Right ventricle myocardium superior (tissue), 1 donor: ENCODE results near the gene ANKRD65. TPM values are rescaled to one million over a fixed set of nuclear protein-coding genes. Genes with fewer than 3 reads are reported as not detected.
A peak's percentile ranks its signal among the peaks of the same experiment; 100 is the strongest.
"Not testable (repeated sequence)": the region's sequence is repeated elsewhere in the genome, so short reads cannot be mapped to it uniquely, and the experiment has no call there.

Experiments used
- ATAC-seq: fragments of 200-7000 bp; cut with Tn5 transposase; one replicate; pipeline ENCODE4 v1.9.1; 2020; ENCODE audit warnings: mild to moderate bottlenecking; ENCODE audit not compliant: poor library complexity
- DNase-seq: peaks from one replicate; pipeline ENCODE4 v3.0.0-alpha.2; 2020
- intact Hi-C: fragments of 100-400 bp; cut with DNase I; formaldehyde crosslinking; loops from one replicate; pipeline ENCODE4 v1.11.2; 2022
- total RNA-seq: library from RNA; stranded (reverse); fragmentation: NEBNext Ultra II Directional; extraction: Animal tissue kit (Norgen Biotek cat#: 25700); gene quantifications from one replicate; pipeline ENCODE4 v1.2.1, GENCODE V29; 2021
- donor health status: DM: no; HTN: yes; CAD: no; lungs with severe emphysema.

The ANKRD65 gene
- total RNA-seq, 1 donor from 2014 or later = 1.8 TPM

- intact Hi-C loops, ATAC-seq, DNase-seq: not testable (repeated sequence)
Observed at GRCh38 chr1:1385339-1385738, 35.7 kb downstream of the ANKRD65 start.

- DNase-seq (no peak), ATAC-seq (no peak)
- intact Hi-C loops = no loop called here
Observed at GRCh38 chr1:1381294-1381693, 39.8 kb downstream of the ANKRD65 start.

- no peak for DNase-seq
- no peak for ATAC-seq
- intact Hi-C loops = no loop called here
Observed at GRCh38 chr1:1380860-1381259, 40.2 kb downstream of the ANKRD65 start.

DNA sequence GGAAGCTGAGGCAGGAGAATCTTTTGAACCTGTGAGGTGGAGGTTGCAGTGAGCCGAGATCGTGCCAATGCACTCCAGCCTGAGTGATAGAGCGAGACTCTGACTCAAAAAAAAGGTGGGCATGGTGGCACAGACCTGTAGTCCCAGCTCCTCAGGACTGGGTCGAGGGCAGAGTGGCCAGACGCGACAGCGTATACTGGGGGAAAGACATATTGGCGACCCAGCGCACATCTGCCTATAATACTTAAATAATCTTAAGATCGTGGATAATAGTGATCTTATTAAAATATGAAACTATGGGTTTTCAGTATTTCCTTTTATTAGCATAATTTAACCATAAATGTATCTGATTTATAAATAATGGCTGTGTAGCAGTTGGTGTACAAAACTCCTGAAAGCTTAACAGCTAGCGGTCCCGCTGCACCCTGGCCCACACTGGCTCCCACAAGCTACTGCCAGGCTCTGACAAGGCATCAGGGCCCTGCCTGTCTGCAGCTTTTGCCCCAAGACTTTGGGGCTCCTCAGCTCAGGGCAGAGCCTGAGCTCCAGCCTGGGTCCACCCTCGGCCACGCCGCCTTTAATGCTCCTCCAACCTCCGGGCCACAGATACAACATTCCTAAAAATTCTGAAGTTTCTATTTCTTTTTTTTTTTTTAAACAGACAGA, 43.4 kb downstream of the ANKRD65 start:
- ATAC-seq (no peak), DNase-seq (no peak)
- intact Hi-C loops = loop anchor here (10.0 kb wide), 1 partner anchor 127 kb away; no protein-coding TSS in a partner anchor

GRCh38 chr1:1376551-1377226, 44.4 kb downstream of the ANKRD65 start:
- intact Hi-C loops = loop anchor here (10.0 kb wide), 1 partner anchor 128 kb away; no protein-coding TSS in a partner anchor
- ATAC-seq = no peak
- DNase-seq = no peak

- DNase-seq = peak; percentile 98
- peak; percentile 95 for ATAC-seq
- intact Hi-C loops = loop anchor here (10.0 kb wide), 1 partner anchor 130 kb away; no protein-coding TSS in a partner anchor
Observed at GRCh38 chr1:1374929-1375662, 46.0 kb downstream of the ANKRD65 start, which contains the start of gene AURKAIP1. Gene AURKAIP1 (minus strand): TSS chr1:1375207. CDS start chr1:1374756, 451 bp downstream.

DNA sequence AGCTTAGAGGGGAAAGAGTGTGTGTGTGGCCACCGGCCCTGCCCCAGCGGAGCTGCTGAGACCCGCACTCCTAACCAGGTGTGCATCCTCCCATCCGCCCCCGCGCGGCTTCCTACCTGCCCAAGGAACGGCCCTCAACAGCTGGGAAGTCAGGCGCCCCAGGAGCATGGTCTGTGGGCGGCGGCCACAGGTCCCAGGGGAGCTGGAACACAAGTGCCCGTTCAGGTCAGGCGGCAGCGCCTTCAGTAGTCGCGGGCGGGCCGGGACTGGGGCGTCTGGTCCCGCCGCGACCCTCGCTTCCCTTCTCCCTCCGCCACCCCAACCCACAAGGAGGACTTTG, 46.5 kb downstream of the ANKRD65 start:
- ATAC-seq (peak; percentile 1), DNase-seq (no peak)
- intact Hi-C loops = loop anchor here (10.0 kb wide), 1 partner anchor 130 kb away; no protein-coding TSS in a partner anchor

- intact Hi-C loops = loop anchor here (10.0 kb wide), 1 partner anchor 131 kb away; no protein-coding TSS in a partner anchor
- ATAC-seq (no peak), DNase-seq (no peak)
Observed at GRCh38 chr1:1373815-1374588, 47.1 kb downstream of the ANKRD65 start.

DNA sequence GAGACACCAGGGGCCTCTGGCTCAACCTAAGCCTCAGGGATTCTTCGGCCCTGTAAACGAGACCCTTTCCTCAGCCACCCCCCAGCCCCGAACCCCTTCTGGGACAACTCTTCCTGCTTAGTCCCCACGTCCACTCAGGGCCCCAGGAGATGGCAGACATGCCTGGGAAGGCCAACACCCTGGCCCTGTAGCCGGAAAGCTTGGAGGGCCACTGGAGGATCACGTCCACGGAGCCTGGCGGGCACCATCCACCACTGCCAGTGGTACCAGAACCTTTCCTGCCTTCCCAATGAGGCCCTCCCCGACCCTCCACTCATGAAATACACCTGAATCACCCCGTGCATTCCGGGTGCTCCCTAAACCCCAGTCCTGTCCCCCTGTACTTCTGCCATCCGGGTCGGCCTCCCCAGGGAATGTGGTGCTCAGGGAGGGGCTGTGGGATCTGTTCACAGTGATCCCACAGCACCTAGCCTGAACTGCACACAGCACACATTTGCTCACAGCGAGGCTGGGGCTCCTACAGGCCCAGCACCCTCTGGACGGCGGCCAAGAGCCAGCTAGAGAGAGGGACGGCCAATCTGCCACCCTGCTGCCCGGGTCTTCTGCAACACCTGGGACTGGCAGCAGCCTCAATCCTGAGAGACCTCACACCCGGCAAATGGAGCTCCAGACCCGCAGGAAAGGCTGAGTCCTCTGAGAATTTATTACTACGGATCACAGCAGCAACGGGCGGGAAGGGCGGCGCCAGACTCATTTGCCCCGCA, 47.8 kb downstream of the ANKRD65 start:
- DNase-seq = no peak
- intact Hi-C loops = loop anchor here (10.0 kb wide), 1 partner anchor 132 kb away; no protein-coding TSS in a partner anchor
- no peak for ATAC-seq

- intact Hi-C loops = loop anchor here (10.0 kb wide), 1 partner anchor 133 kb away; no protein-coding TSS in a partner anchor
- ATAC-seq (peak; percentile 39), DNase-seq (peak; percentile 81)
Observed at GRCh38 chr1:1371746-1372711, 49.0 kb downstream of the ANKRD65 start.

GRCh38 chr1:1371364-1371745, 49.7 kb downstream of the ANKRD65 start:
- no peak for DNase-seq
- intact Hi-C loops = loop anchor here (10.0 kb wide), 1 partner anchor 133 kb away; no protein-coding TSS in a partner anchor
- ATAC-seq = no peak

DNA sequence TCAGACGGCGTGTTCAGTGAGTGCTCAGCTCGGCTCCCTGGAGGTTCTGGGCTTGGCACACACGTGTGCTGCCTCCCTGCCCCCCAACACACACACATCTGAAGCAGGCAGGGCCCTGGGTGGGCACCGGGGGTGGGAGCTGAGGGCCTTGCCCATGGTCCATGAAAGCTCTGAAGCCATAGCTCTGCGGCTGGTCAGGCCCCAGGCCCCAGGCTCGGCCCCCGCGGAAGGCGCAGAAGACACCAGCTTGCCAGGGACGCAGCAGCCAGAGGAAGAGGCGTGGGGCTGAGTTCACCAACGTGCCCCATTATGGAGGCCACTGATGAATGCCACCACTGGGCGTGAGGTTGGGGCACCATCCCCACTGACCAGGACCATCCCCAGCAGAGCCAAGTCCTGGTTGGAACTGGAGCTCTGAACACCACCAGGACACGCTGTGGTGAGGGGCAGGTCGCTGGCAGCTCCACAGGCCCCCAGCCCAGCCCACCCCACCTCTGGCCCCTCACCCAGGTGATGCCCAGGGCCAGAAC, 50.2 kb downstream of the ANKRD65 start:
- intact Hi-C loops = loop anchor here (10.0 kb wide), 1 partner anchor 134 kb away; no protein-coding TSS in a partner anchor
- no peak for DNase-seq
- ATAC-seq = no peak

GRCh38 chr1:1370094-1370493, 51.0 kb downstream of the ANKRD65 start:
- DNase-seq, ATAC-seq: not testable (repeated sequence)
- intact Hi-C loops = loop anchor here (10.0 kb wide), 1 partner anchor 135 kb away; no protein-coding TSS in a partner anchor
